AG04450 (cell line): ENCODE measurements around the gene CBX4. TPM values are rescaled to one million over a fixed set of nuclear protein-coding genes. Genes with fewer than 3 reads are reported as not detected.

Source experiments
- CTCF ChIA-PET: fragments of 300-600, 350-600 bp; formaldehyde crosslinking; extraction: SDS; loops from one replicate; lab custom pipeline; 2022; ENCODE audit warnings: antibody characterized with exemption, inconsistent platforms; lab: Charles Lee
- POLR2A ChIA-PET: fragments of 350-600 bp; formaldehyde crosslinking; extraction: SDS; loops from one replicate; lab custom pipeline; 2021; ENCODE audit warnings: antibody characterized with exemption, inconsistent platforms; lab: Yijun Ruan, JAX
- DNase-seq: peaks from one replicate; pipeline ENCODE4 v3.0.0-alpha.2; 2011; ENCODE audit warnings: low read depth, low spot score
- H3K27ac ChIP-seq: one replicate; pipeline ENCODE4 v1.5.1; 2012; ENCODE audit warnings: low read depth, low read length, control low read depth
- H3K27me3 ChIP-seq: one replicate; pipeline ENCODE4 v1.6.0; 2012; ENCODE audit warnings: low read length; ENCODE audit not compliant: control insufficient read depth, insufficient read depth
- H3K4me3 ChIP-seq: 2 replicates; pipeline ENCODE4 v1.5.1; 2011; ENCODE audit warnings: mild to moderate bottlenecking, low read depth, low read length, control low read depth
- H3K9me3 ChIP-seq: 2 replicates; pipeline ENCODE4 v1.5.1; 2012; ENCODE audit warnings: low read length; ENCODE audit not compliant: control insufficient read depth, insufficient read depth
- polyA plus RNA-seq: library from polyadenylated mRNA; depleted of rRNA; stranded (reverse); fragments of >200 nt; gene quantifications from 2 replicates; pipeline ENCODE4 v1.2.3, GENCODE V29; 2011
- TF ChIP-seq, protein P1 (sequence below): IDR thresholded peaks from 2 replicates; pipeline ENCODE4 v1.5.1; 2011; ENCODE audit warnings: low read depth, low read length, control low read depth, inconsistent platforms

The CBX4 gene
- polyA plus RNA-seq, 1 experiment, result 7.6 TPM

DNA sequence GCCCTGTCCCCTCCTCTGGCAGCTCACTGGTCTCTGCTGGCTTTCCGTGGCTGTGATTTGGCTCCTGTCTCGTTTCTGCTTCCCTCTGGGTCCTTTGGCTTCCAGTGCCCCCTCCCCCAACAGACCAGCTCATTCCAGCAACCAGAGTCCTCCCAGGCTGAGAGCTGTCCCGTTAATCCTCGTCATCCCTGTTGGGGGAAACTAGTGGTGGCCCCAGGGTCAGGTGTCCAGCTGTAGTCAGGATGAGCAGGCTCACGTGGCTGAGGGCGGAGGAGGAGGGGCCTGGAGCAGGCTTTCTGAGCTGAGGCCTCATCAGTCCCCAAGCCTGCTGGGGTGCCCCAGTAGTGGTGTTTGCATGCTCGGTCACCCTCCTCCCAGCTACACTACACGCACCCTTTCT is 10.7 kb upstream of the CBX4 start:
- ChIA-PET CTCF (interaction anchor here (2.0 kb wide), 1 partner anchor 10 kb away, joined by 8 read pairs; the partner anchor contains the start of gene CBX4), POLR2A (interaction anchor here (1.2 kb wide), 1 partner anchor 11 kb away, joined by 3 read pairs; the partner anchor contains the start of gene CBX4)
- TF ChIP-seq, protein P1, sequence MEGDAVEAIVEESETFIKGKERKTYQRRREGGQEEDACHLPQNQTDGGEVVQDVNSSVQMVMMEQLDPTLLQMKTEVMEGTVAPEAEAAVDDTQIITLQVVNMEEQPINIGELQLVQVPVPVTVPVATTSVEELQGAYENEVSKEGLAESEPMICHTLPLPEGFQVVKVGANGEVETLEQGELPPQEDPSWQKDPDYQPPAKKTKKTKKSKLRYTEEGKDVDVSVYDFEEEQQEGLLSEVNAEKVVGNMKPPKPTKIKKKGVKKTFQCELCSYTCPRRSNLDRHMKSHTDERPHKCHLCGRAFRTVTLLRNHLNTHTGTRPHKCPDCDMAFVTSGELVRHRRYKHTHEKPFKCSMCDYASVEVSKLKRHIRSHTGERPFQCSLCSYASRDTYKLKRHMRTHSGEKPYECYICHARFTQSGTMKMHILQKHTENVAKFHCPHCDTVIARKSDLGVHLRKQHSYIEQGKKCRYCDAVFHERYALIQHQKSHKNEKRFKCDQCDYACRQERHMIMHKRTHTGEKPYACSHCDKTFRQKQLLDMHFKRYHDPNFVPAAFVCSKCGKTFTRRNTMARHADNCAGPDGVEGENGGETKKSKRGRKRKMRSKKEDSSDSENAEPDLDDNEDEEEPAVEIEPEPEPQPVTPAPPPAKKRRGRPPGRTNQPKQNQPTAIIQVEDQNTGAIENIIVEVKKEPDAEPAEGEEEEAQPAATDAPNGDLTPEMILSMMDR, result no peak
- Histone ChIP-seq H3K9me3 (no peaks in the 10 kb centered on the region; the same call in 1 of the 2 replicates), H3K4me3 (no peak overlapping the region), H3K27me3 (peaks cover 6% of the 10 kb centered on the region), H3K27ac (no peak overlapping the region)
- DNase-seq, result no peak

DNA sequence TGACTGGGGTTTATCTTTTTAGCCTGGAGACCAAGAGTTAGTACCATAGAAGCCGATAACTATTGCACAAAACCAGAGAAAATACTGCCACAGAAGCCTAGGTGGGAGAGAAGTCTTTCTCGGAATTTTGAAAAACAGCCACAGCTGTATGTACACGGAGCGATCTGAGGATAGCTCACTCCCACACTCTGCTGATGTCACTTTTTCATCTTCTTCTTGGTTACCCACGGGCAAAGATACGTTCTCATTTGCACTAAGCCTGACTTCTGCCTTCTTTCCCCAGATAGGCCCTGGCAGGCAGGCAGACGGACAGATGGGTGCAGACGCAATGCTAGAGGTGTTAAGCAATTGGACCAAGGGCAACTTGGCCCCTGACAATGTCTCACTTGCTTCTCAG is 9.1 kb upstream of the CBX4 start:
- POLR2A ChIA-PET, result no interaction called here
- TF ChIP-seq, protein P1, result no peak
- no peaks in the 10 kb centered on the region; the same call in 1 of the 2 replicates for H3K9me3 ChIP-seq
- peaks cover 10% of the 10 kb centered on the region for H3K27me3 ChIP-seq
- no peak for DNase-seq
- CTCF ChIA-PET, result interaction anchor here (0.8 to 2.0 kb wide), 2 partner anchors 9 to 13 kb away, joined by 3 to 8 read pairs; partner anchors contain the start of gene CBX4
- H3K27ac ChIP-seq, result no peak overlapping the region
- H3K4me3 ChIP-seq, result no peak overlapping the region

DNA sequence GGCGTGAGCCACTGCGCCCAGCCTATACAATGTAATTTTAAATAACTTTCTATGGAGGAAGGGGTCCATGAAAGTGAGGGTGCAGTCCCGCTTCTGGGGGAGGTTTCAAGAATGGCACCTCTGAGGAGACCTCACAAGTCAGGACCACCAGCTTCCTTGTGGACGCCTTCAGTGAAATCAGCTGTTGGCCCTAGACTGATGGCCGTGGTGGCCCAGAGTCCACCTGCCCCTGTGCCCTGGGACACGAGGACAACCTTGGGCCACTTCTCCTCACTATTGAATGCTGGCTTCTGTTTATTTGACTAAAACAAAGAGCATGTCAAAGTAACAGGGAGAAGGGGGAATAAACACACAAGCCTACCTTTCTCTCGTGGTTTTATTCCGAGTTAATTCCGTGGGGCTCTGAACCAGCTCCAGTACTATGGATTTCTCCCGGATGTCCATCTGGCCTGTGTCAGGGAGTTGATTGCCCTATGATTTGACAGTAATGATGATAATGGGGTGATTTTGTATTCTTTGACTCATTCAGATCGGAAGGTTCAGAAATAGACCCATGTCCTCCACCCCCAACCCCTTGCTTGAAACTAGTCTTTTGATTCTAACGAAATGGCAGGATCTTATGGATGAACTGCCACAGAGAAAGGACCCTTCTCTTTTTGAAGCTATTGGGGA is 8.6 kb upstream of the CBX4 start:
- POLR2A ChIA-PET, result no interaction called here

DNA sequence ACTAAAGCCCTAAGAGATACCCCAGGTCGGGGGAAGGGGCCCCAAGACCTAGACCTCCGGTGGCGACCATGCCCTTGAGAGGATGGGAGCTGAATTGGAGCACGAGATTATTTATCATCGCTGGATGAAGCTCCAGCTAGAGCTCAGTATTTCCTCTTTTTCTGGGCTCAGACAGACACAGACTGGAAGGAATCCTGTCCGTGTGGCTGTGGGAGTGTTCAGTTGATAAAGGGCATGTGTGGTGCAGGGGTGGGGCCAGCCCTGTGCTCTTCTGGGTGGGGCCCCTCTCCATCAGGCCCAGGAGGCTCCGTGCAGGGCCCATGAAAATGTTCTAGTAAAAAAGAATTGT is 6.3 kb upstream of the CBX4 start:
- ChIA-PET CTCF (interaction anchor here (1.0 kb wide), 1 partner anchor 104 kb away, joined by 3 read pairs; no protein-coding TSS in a partner anchor), POLR2A (no interaction called here)
- peaks cover 35% of the 10 kb centered on the region for H3K27me3 ChIP-seq
- DNase-seq, result no peak
- H3K4me3 ChIP-seq, result no peak overlapping the region
- no peak overlapping the region for H3K27ac ChIP-seq
- peaks cover 17% of the 10 kb centered on the region; the same call in 1 of the 2 replicates for H3K9me3 ChIP-seq
- TF ChIP-seq, protein P1, result no peak

More for the DNA sequence above, 8.6 kb upstream of the CBX4 start:
- TF ChIP-seq, protein P1, result no peak
- Histone ChIP-seq H3K9me3 (no peaks in the 10 kb centered on the region; the same call in 1 of the 2 replicates), H3K4me3 (no peak overlapping the region), H3K27me3 (peaks cover 13% of the 10 kb centered on the region), H3K27ac (no peak overlapping the region)
- no peak for DNase-seq
- CTCF ChIA-PET, result interaction anchor here (0.8 kb wide), 1 partner anchor 13 kb away, joined by 3 read pairs; no protein-coding TSS in a partner anchor
